HFFc6 (cell line): Measurements from ENCODE around the gene CTRB2. TPM values are rescaled to one million over a fixed set of nuclear protein-coding genes. Genes with fewer than 3 reads are reported as not detected.

Source experiments
- DNase-seq: peaks from one replicate; pipeline ENCODE4 v3.0.0-alpha.2; 2018
- H3K27ac Mint-ChIP-seq: 2 replicates; pipeline ENCODE4 v1.8.0; 2020; ENCODE audit warnings: mild to moderate bottlenecking, mixed read lengths
- H3K27me3 Mint-ChIP-seq: 2 replicates; pipeline ENCODE4 v1.8.0; 2021; ENCODE audit warnings: mild to moderate bottlenecking, moderate library complexity, mixed read lengths; ENCODE audit not compliant: insufficient read depth
- H3K36me3 Mint-ChIP-seq: 2 replicates; pipeline ENCODE4 v1.8.0; 2021; ENCODE audit warnings: low read depth, mixed read lengths
- H3K4me1 Mint-ChIP-seq: 2 replicates; pipeline ENCODE4 v1.8.0; 2020; ENCODE audit warnings: low read depth, mixed read lengths
- H3K4me3 Mint-ChIP-seq: 2 replicates; pipeline ENCODE4 v1.8.0; 2020; ENCODE audit warnings: mild to moderate bottlenecking, moderate library complexity, mixed read lengths
- H3K9me3 Mint-ChIP-seq: 2 replicates; pipeline ENCODE4 v1.8.0; 2020; ENCODE audit warnings: mild to moderate bottlenecking, mixed read lengths
- total RNA-seq, 6 experiments: library from RNA; stranded (reverse); fragmentation: NEBNext Ultra II Directional; extraction: Animal tissue kit (Norgen Biotek cat#: 25700); gene quantifications; 2 replicates in 1 of 6; 3 replicates in 5 of 6; pipeline ENCODE4 v1.2.3, GENCODE V29; 2021
- TF ChIP-seq, protein P1 (sequence below): fragments of 200-600 bp; sonication (generic); IDR thresholded peaks from 2 replicates; pipeline ENCODE4 v1.5.0; 2021; ENCODE audit warnings: antibody characterized with exemption, mild to moderate bottlenecking

The CTRB2 gene
- total RNA-seq, 6 experiments from 2014 or later, result not detected

DNA sequence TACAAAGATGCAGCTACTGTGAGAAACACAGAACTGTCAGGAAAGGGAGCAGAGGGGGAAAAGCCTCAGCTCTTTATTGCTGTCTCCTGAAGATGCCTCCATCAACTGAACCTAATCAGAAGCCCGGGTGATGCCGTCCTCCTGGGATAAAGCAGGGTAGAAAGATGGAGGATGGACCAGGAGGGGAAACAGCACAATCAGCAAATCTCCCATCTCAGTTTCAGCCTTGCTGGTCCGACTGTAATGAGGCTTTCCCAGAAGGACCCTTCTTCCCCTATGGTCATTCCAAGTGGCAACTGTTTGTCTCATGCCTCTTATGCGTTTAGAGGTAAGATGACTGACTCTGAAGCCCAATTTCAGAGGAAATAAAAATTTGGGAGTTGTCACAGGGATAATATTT is 34.4 kb downstream of the CTRB2 start:
- Mint-ChIP-seq H3K4me3 (no peak overlapping the region), H3K36me3 (peaks cover 81% of the 10 kb centered on the region), H3K9me3 (peaks cover 95% of the 10 kb centered on the region), H3K4me1 (no peaks in the 10 kb centered on the region), H3K27ac (no peak overlapping the region), H3K27me3 (peaks cover 3% of the 10 kb centered on the region)
- TF ChIP-seq, protein P1, sequence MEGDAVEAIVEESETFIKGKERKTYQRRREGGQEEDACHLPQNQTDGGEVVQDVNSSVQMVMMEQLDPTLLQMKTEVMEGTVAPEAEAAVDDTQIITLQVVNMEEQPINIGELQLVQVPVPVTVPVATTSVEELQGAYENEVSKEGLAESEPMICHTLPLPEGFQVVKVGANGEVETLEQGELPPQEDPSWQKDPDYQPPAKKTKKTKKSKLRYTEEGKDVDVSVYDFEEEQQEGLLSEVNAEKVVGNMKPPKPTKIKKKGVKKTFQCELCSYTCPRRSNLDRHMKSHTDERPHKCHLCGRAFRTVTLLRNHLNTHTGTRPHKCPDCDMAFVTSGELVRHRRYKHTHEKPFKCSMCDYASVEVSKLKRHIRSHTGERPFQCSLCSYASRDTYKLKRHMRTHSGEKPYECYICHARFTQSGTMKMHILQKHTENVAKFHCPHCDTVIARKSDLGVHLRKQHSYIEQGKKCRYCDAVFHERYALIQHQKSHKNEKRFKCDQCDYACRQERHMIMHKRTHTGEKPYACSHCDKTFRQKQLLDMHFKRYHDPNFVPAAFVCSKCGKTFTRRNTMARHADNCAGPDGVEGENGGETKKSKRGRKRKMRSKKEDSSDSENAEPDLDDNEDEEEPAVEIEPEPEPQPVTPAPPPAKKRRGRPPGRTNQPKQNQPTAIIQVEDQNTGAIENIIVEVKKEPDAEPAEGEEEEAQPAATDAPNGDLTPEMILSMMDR, result no peak
- DNase-seq, result no peak

DNA sequence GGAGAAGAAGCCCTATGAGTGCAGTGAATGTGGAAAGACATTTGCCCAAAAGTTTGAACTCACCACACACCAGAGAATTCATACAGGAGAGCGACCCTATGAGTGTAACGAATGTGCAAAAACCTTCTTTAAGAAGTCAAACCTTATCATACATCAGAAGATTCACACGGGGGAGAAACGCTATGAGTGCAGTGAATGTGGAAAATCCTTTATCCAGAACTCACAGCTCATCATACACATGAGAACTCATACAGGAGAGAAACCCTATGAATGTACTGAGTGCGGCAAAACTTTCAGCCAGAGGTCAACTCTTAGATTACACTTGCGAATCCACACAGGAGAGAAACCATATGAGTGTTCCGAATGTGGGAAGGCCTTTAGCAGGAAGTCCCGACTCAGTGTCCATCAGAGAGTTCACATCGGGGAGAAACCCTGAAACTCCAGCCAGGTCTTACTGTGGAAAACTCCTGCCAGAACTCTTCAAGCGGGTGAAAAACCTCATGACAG is 37.0 kb downstream of the CTRB2 start:
- DNase-seq, result no peak
- Mint-ChIP-seq H3K36me3 (peaks cover 93% of the 10 kb centered on the region), H3K27ac (no peak overlapping the region), H3K27me3 (peaks cover 3% of the 10 kb centered on the region), H3K4me1 (no peaks in the 10 kb centered on the region), H3K4me3 (no peak overlapping the region), H3K9me3 (peaks cover 100% of the 10 kb centered on the region)
- TF ChIP-seq, protein P1, result no peak

DNA sequence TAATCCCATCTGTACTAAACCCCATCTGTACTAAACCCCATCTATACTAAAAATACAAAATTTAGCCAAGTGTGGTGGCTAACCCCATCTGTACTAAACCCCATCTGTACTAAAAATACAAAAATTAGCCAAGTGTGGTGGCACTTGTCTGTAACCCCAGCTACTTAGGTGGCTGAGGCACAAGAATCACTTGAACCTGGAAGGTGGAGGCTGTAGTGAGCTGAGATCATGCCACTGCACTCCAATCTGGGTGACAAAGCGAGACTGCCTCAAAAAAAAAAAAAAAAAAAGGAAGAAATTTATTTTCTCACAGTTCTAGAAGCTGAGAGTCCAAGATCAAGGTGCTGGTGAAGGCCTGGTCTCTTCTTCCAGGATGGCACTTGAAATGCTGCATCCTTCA is 46.6 kb downstream of the CTRB2 start:
- H3K4me3 Mint-ChIP-seq, result no peak overlapping the region
- DNase-seq, result no peak
- no peak overlapping the region for H3K27ac Mint-ChIP-seq
- H3K27me3 Mint-ChIP-seq, result no peaks in the 10 kb centered on the region
- peaks cover 78% of the 10 kb centered on the region for H3K36me3 Mint-ChIP-seq
- TF ChIP-seq, protein P1, result no peak
- H3K4me1 Mint-ChIP-seq, result no peaks in the 10 kb centered on the region
- peaks cover 50% of the 10 kb centered on the region for H3K9me3 Mint-ChIP-seq

Other genes starting within 250 kb of the CTRB2 start
- 10 to 100 TPM; 32.1 to 39.8 (median 37.3) TPM for gene WDR59, start 222.0 kb downstream of the CTRB2 start, total RNA-seq
- 10 to 100 TPM; 21.7 to 31.3 (median 28.0) TPM for gene ZNRF1, start 208.1 kb downstream of the CTRB2 start, total RNA-seq
- 1 to 10 TPM in 2 of 6 experiments, under 1 TPM in 4; 0.58 to 2.0 (median 0.77) TPM for gene LDHD, start 90.4 kb downstream of the CTRB2 start, total RNA-seq
- 10 to 100 TPM; 10.1 to 13.0 (median 11.8) TPM for gene ZFP1, start 58.6 kb downstream of the CTRB2 start, total RNA-seq
- gene CTRB1, start 11.8 kb upstream of the CTRB2 start, total RNA-seq, result not detected
- gene BCAR1, start 44.5 kb upstream of the CTRB2 start, total RNA-seq, result 100 to 1,000 TPM; 126 to 148 (median 130) TPM
- gene CFDP1, start 226.3 kb upstream of the CTRB2 start, total RNA-seq, result 10 to 100 TPM; 33.0 to 43.1 (median 37.6) TPM